Activated CD8-positive, alpha-beta memory T cell treated with anti-CD3 and anti-CD28 coated beads for 36 hours (primary cell): Measurements from ENCODE around the gene NAIF1. TPM values are rescaled to one million over a fixed set of nuclear protein-coding genes. Genes with fewer than 3 reads are reported as not detected.
"Not testable (repeated sequence)": the region's sequence is repeated elsewhere in the genome, so short reads cannot be mapped to it uniquely, and the experiment has no call there.

Source experiments
- CTCF ChIA-PET: fragments of 350-600 bp; sonication (Branson Sonifier 250); formaldehyde crosslinking; loops from one replicate; lab custom pipeline; 2021; ENCODE audit warnings: antibody characterized with exemption; lab: Charles Lee
- POLR2A ChIA-PET: fragments of 350-600 bp; sonication (Branson Sonifier 250); formaldehyde crosslinking; loops from one replicate; lab custom pipeline; 2021; ENCODE audit warnings: antibody characterized with exemption; lab: Charles Lee
- total RNA-seq, 2 experiments: library from RNA; stranded (reverse); gene quantifications; one replicate each; pipeline ENCODE4 v1.2.3, GENCODE V29; 2021

NAIF1 gene, protein sequence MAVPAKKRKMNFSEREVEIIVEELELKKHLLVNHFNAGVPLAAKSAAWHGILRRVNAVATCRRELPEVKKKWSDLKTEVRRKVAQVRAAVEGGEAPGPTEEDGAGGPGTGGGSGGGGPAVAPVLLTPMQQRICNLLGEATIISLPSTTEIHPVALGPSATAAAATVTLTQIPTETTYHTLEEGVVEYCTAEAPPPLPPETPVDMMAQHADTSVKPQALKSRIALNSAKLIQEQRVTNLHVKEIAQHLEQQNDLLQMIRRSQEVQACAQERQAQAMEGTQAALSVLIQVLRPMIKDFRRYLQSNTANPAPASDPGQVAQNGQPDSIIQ
- total RNA-seq, result 10 to 100 TPM; 13.3 to 15.1 TPM

- CTCF ChIA-PET, result interaction anchor here (1.1 to 1.9 kb wide), 2 partner anchors 12 to 33 kb away, joined by 4 read pairs; no protein-coding TSS in a partner anchor
- POLR2A ChIA-PET, result interaction anchor here (0.7 to 1.4 kb wide), 3 partner anchors 32 to 288 kb away, joined by 3 to 4 read pairs (median 4); no protein-coding TSS in a partner anchor
Measured at GRCh38 chr9:128066713-128067644, at the start of gene NAIF1. Gene NAIF1 (minus strand): TSS chr9:128067320. CDS start chr9:128067101, 219 bp downstream.

- ChIA-PET CTCF (interaction anchor here (1.1 to 3.2 kb wide), 7 partner anchors 9 to 234 kb away, joined by 3 to 28 read pairs (median 7); no protein-coding TSS in a partner anchor), POLR2A (interaction anchor here (0.5 kb wide), 1 partner anchor 72 kb away, joined by 4 read pairs; no protein-coding TSS in a partner anchor)
Measured at GRCh38 chr9:128116104-128117083, 49.3 kb upstream of the NAIF1 start.

- CTCF ChIA-PET, result interaction anchor here (0.9 to 3.2 kb wide), 6 partner anchors 10 to 233 kb away, joined by 3 to 28 read pairs (median 5); no protein-coding TSS in a partner anchor
- POLR2A ChIA-PET, result no interaction called here
Measured at GRCh38 chr9:128115187-128116103, 48.3 kb upstream of the NAIF1 start.

- POLR2A ChIA-PET, result no interaction called here
- CTCF ChIA-PET, result interaction anchor here (0.6 to 2.4 kb wide), 4 partner anchors 10 to 257 kb away, joined by 3 to 9 read pairs (median 4); partner anchors contain the start of gene URM1
Measured at GRCh38 chr9:128114326-128115186, 47.4 kb upstream of the NAIF1 start.

- CTCF ChIA-PET, result interaction anchor here (0.6 to 1.4 kb wide), 3 partner anchors 11 to 257 kb away, joined by 3 to 6 read pairs (median 3); partner anchors contain the start of gene URM1
- POLR2A ChIA-PET, result interaction anchor here (0.6 kb wide), 1 partner anchor 188 kb away, joined by 3 read pairs; no protein-coding TSS in a partner anchor
Measured at GRCh38 chr9:128113526-128114325, 46.6 kb upstream of the NAIF1 start.

GRCh38 chr9:128111726-128112125, 44.6 kb upstream of the NAIF1 start:
- CTCF ChIA-PET, result not testable (repeated sequence)
- POLR2A ChIA-PET, result interaction anchor here (0.7 kb wide), 1 partner anchor 923 kb away, joined by 6 read pairs; no protein-coding TSS in a partner anchor

GRCh38 chr9:128109050-128109709, 42.1 kb upstream of the NAIF1 start:
- CTCF ChIA-PET, result interaction anchor here (2.0 kb wide), 1 partner anchor 9 kb away, joined by 6 read pairs; no protein-coding TSS in a partner anchor
- POLR2A ChIA-PET, result no interaction called here

GRCh38 chr9:128108269-128109049, 41.3 kb upstream of the NAIF1 start:
- ChIA-PET CTCF (interaction anchor here (1.0 to 2.0 kb wide), 2 partner anchors 9 to 165 kb away, joined by 4 to 6 read pairs; no protein-coding TSS in a partner anchor), POLR2A (interaction anchor here (0.6 kb wide), 1 partner anchor 91 kb away, joined by 3 read pairs; no protein-coding TSS in a partner anchor)

- POLR2A ChIA-PET, result no interaction called here
- CTCF ChIA-PET, result interaction anchor here (1.0 to 2.0 kb wide), 2 partner anchors 10 to 165 kb away, joined by 4 to 6 read pairs; no protein-coding TSS in a partner anchor
Measured at GRCh38 chr9:128107468-128108268, 40.5 kb upstream of the NAIF1 start.

GRCh38 chr9:128106940-128107467, 39.9 kb upstream of the NAIF1 start:
- POLR2A ChIA-PET, result no interaction called here
- CTCF ChIA-PET, result interaction anchor here (1.5 to 2.0 kb wide), 2 partner anchors 10 to 11 kb away, joined by 3 to 6 read pairs; no protein-coding TSS in a partner anchor

DNA sequence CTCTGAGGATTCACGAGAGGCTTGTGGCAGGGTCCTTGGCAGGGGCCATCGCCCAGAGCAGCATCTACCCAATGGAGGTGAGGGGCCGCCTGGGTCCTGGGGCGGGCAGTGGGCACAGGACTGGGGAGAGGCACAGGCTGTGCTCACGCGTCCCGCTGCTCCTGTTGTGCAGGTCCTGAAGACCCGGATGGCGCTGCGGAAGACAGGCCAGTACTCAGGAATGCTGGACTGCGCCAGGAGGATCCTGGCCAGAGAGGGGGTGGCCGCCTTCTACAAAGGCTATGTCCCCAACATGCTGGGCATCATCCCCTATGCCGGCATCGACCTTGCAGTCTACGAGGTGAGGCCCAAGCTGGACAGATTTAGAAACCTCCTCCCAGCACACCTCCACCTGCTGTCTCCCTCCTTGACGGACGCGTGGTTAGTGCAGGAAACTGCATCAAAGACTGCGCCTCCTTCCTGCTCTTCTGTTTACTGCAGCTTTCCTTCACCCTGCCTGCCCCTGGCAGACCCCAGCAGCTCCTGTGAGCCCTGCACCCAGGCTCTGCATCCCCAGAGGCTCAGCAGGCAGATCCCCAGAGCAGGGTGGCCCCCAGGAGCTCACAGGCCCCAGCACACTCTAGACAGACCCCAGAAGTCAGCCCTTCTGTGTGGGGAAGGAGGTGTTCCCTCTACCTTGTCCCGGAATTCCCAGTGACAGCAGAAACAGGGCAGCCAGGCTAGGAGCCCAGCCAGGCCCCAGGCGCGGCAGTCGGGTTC, 39.2 kb upstream of the NAIF1 start:
- ChIA-PET POLR2A (no interaction called here), CTCF (interaction anchor here (1.5 kb wide), 1 partner anchor 11 kb away, joined by 3 read pairs; no protein-coding TSS in a partner anchor)
